NT2/D1 (cell line): ENCODE data around the gene ZNF320.

Source experiments
- SUZ12 ChIP-seq: IDR thresholded peaks from 2 replicates; pipeline ENCODE4 v1.6.1; 2011; ENCODE audit not compliant: insufficient read length, insufficient read depth; ENCODE audit errors: extremely low read depth
- YY1 ChIP-seq: IDR thresholded peaks from 2 replicates; pipeline ENCODE4 v1.6.1; 2011; ENCODE audit not compliant: insufficient read length, insufficient read depth

GRCh38 chr19:52936151-52936953 lies 38.9 kb upstream of the ZNF320 start:
- TF ChIP-seq SUZ12 (no peak), YY1 (no peak)
